Endothelial cell (in vitro differentiated cells): ENCODE results near the gene CFL1. TPM values are rescaled to one million over a fixed set of nuclear protein-coding genes. Genes with fewer than 3 reads are reported as not detected.

Experiments
- DNase-seq: peaks from one replicate; pipeline ENCODE4 v3.0.0; 2021; ENCODE audit warnings: low spot score
- H3K27ac Mint-ChIP-seq: one replicate; pipeline ENCODE4 v1.8.0; 2021; ENCODE audit warnings: mixed read lengths, inconsistent platforms; ENCODE audit not compliant: unreplicated experiment
- H3K27me3 Mint-ChIP-seq: one replicate; pipeline ENCODE4 v1.8.0; 2021; ENCODE audit warnings: mild to moderate bottlenecking, moderate library complexity, mixed read lengths, inconsistent platforms; ENCODE audit not compliant: unreplicated experiment
- H3K36me3 Mint-ChIP-seq: one replicate; pipeline ENCODE4 v1.8.0; 2021; ENCODE audit warnings: mild to moderate bottlenecking, low read depth, mixed read lengths, inconsistent platforms; ENCODE audit not compliant: unreplicated experiment
- H3K4me1 Mint-ChIP-seq: one replicate; pipeline ENCODE4 v1.8.0; 2021; ENCODE audit warnings: mild to moderate bottlenecking, mixed read lengths, inconsistent platforms; ENCODE audit not compliant: unreplicated experiment
- H3K4me3 Mint-ChIP-seq: one replicate; pipeline ENCODE4 v1.8.0; 2021; ENCODE audit warnings: mild to moderate bottlenecking, mixed read lengths, inconsistent platforms; ENCODE audit not compliant: unreplicated experiment
- H3K9me3 Mint-ChIP-seq: one replicate; pipeline ENCODE4 v1.8.0; 2021; ENCODE audit warnings: mixed read lengths, inconsistent platforms; ENCODE audit not compliant: unreplicated experiment
- total RNA-seq: library from RNA; stranded (reverse); fragmentation: NEBNext Ultra II Directional; extraction: Animal tissue kit (Norgen Biotek cat#: 25700); gene quantifications from one replicate; pipeline ENCODE4 v1.2.1, GENCODE V29; 2021; ENCODE audit not compliant: unreplicated experiment
- TF ChIP-seq, protein P1 (sequence below): fragments of 200-600 bp; sonication (generic); IDR thresholded peaks from one replicate; pipeline ENCODE4 v1.5.0; 2021; ENCODE audit warnings: antibody characterized with exemption; ENCODE audit not compliant: unreplicated experiment

The CFL1 gene
- total RNA-seq, 1 donor from 2014 or later = 1,740 TPM

DNA sequence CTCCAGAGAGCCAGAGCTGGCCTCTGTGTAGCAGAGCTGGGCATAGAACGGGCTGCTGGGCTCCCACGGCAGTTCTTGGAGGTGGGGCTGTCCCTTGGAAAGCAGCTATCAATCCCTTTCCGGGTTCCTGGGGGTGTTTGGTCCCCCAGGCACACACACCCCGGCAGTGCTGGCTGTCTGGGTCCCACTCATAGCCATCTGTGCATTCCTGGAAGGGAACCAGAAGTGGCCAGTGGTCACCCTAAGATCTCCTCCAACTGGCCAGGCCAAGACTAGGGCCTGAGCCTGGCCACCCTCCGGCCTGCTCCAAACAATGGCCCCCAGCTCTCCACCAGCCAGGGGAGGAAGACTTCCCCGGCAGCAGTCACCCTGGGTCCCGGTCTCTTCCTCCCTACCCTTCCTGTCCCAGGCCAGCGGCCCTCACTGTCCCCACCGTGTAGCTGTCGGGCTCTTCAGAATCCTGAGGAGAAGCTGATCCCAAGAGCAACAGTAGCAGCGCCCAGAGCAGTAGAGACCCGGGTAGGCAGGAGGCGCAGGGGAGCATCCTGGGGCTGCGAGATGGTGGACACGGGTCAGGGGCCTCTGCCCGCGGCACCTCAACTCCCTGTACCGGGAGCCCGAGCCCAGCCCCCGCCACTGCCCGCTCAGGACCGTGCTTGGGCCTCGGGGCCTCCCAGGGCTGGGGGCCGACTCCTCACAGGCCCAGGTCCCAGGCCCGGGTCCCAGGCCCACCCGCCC lies 14.0 kb upstream of the CFL1 start:
- Mint-ChIP-seq H3K27me3 (peaks cover 33% of the 10 kb centered on the region), H3K36me3 (peaks cover 18% of the 10 kb centered on the region), H3K4me1 (peaks cover 43% of the 10 kb centered on the region), H3K27ac (peak overlapping the region; percentile 61), H3K9me3 (no peaks in the 10 kb centered on the region), H3K4me3 (peak overlapping the region; percentile 92)
- TF ChIP-seq, protein P1, sequence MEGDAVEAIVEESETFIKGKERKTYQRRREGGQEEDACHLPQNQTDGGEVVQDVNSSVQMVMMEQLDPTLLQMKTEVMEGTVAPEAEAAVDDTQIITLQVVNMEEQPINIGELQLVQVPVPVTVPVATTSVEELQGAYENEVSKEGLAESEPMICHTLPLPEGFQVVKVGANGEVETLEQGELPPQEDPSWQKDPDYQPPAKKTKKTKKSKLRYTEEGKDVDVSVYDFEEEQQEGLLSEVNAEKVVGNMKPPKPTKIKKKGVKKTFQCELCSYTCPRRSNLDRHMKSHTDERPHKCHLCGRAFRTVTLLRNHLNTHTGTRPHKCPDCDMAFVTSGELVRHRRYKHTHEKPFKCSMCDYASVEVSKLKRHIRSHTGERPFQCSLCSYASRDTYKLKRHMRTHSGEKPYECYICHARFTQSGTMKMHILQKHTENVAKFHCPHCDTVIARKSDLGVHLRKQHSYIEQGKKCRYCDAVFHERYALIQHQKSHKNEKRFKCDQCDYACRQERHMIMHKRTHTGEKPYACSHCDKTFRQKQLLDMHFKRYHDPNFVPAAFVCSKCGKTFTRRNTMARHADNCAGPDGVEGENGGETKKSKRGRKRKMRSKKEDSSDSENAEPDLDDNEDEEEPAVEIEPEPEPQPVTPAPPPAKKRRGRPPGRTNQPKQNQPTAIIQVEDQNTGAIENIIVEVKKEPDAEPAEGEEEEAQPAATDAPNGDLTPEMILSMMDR = no peak
- peak; percentile 56 for DNase-seq

DNA sequence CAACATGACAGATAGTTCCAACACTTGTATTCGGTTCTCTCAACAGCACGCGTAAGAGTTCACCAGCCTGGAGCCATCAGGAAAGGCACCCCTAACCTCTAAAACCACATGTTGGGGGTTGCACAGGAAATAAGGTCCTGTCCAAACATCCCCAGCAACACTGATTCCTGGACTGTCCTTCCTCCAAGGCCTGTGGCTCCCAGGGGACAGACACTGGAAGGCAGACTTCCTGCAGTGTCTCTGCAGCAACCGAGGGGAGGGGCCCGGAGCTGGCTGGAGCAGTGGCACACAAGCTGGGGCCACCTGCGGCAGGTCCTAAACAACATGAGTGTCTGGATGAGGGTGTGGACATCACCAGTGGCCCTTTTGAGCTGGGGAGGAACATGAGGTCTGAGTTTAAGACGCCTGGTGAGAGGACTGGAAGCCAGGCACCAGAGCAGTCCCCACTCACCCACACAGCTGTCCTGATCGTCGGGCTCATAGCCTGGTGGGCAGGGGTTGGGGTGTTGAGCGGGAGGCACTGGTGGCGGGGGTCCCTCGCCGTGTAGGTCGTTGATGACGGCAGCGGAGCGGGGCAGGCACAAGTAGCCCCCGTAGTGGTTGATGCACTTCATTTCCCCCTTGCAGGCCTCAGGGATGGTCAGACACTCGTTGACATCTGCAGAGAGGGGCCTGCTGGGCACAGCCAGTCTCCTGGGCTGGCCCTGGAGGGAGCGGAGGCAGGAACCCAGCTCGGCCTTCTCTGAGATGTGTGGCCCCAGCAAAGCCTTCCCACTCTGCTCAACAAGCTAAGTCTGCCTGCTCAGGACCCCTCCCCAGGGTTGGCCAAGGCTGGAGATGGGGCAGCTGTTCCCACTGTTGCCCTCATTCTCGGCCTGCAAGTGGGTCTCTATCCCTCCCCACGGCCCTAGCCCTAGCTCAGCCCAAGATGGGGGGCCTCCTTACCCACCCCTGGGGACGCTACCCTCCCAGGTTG lies 13.0 kb upstream of the CFL1 start:
- TF ChIP-seq, protein P1 = no peak
- Mint-ChIP-seq H3K36me3 (peaks cover 18% of the 10 kb centered on the region), H3K4me1 (peaks cover 43% of the 10 kb centered on the region), H3K9me3 (no peaks in the 10 kb centered on the region), H3K27me3 (peaks cover 27% of the 10 kb centered on the region), H3K4me3 (peak overlapping the region; percentile 92), H3K27ac (peak overlapping the region; percentile 80)
- no peak for DNase-seq

DNA sequence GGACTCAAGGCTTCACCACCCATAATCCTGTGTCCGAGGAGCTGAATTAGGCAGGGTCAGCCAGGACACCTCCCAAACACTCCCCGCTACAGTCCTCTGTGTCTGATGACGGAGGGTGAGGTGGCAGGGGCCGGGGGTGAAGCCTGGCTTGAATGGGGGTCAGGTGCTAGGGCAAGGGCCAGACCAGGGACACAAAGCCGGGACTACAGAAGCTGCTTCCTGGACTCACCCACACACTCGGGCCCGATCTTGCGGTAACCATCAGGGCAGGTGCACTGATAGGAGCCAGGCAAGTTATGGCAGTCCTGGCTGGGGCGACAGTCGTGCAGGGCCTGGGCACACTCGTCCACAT lies 12.3 kb upstream of the CFL1 start:
- Mint-ChIP-seq H3K4me1 (peaks cover 43% of the 10 kb centered on the region), H3K36me3 (peaks cover 20% of the 10 kb centered on the region), H3K27ac (peak overlapping the region; percentile 80), H3K27me3 (peaks cover 27% of the 10 kb centered on the region), H3K4me3 (peak overlapping the region; percentile 85), H3K9me3 (no peaks in the 10 kb centered on the region)
- TF ChIP-seq, protein P1 = no peak
- no peak for DNase-seq

DNA sequence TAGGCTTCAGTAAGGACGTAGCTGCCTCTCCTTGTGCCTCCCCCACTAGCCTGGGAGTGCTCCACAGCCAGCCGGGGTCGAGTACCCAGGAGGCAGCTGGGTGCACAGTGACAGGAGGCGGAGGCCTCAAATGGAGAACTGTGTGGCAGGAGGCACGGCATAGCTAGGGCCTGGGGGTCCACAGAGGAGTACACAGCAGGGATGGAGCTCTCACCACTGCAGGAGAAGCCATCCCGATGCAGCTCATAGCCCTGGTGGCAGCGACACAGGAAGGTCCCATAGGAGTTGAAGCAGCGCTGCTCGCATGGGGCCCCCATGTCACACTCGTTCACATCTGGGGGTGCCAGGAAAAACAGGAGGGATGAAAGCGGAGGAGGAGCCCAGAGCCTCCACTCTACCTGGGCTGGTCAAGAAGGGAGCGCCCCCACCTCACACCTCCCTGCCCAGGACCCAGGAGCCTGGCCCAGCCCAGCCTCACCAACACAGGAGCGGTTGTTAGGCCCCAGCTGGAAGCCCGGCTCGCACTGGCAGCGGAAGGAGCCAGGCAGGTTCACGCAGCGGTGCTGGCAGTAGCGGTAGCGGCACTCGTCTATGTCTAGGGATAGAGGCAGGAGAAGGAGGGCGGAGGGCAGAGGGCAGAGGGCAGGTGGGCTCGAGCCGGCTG lies 11.8 kb upstream of the CFL1 start:
- Mint-ChIP-seq H3K36me3 (peaks cover 24% of the 10 kb centered on the region), H3K9me3 (no peaks in the 10 kb centered on the region), H3K27me3 (peaks cover 27% of the 10 kb centered on the region), H3K4me3 (peak overlapping the region; percentile 85), H3K4me1 (peaks cover 43% of the 10 kb centered on the region), H3K27ac (no peak overlapping the region)
- TF ChIP-seq, protein P1 = no peak
- no peak for DNase-seq
